CD14-positive monocyte (primary cell): ENCODE data around the gene TANC1. TPM values are rescaled to one million over a fixed set of nuclear protein-coding genes. Genes with fewer than 3 reads are reported as not detected.

Experiments
- DNase-seq, 3 donors: peaks; one replicate each; pipeline ENCODE4 v3.0.0-alpha.2; 2011 to 2022
- H2AFZ ChIP-seq: 2 replicates; pipeline ENCODE4 v1.6.0; 2012; ENCODE audit warnings: mild to moderate bottlenecking, low read depth, low read length, inconsistent platforms; ENCODE audit not compliant: insufficient read depth, poor library complexity, severe bottlenecking
- H3K27ac ChIP-seq, 2 donors: 1 replicate in 1 of 2; 2 replicates in 1 of 2; pipeline ENCODE4 v1.5.1; 2012 to 2013; ENCODE audit warnings: low read length in 2 of 2, control low read depth in 1 of 2, inconsistent platforms in 1 of 2, low read depth in 1 of 2, mild to moderate bottlenecking in 1 of 2
- H3K27me3 ChIP-seq, 2 donors: one replicate each; pipeline versions ENCODE4 v1.6.0 to v1.6.1; 2011 to 2013; ENCODE audit warnings: low read length in 2 of 2; ENCODE audit not compliant: control insufficient read depth in 2 of 2, insufficient read depth in 2 of 2
- H3K36me3 ChIP-seq, 2 donors: replicated peaks in 1 of 2; 1 replicate in 1 of 2; 2 replicates in 1 of 2; pipeline versions ENCODE4 v1.5.1 to v1.6.1; 2012 to 2013; ENCODE audit warnings: low read length in 2 of 2, control low read depth in 1 of 2, inconsistent platforms in 1 of 2, mild to moderate bottlenecking in 1 of 2; ENCODE audit not compliant: insufficient read depth in 2 of 2, control insufficient read depth in 1 of 2
- H3K4me1 ChIP-seq, 2 donors: 1 replicate in 1 of 2; 2 replicates in 1 of 2; pipeline versions ENCODE4 v1.5.1 to v1.6.1; 2012 to 2013; ENCODE audit warnings: low read length in 2 of 2, control low read depth in 1 of 2, inconsistent platforms in 1 of 2, mild to moderate bottlenecking in 1 of 2, moderate library complexity in 1 of 2; ENCODE audit not compliant: insufficient read depth in 2 of 2, control insufficient read depth in 1 of 2
- H3K4me2 ChIP-seq: replicated peaks from 2 replicates; pipeline ENCODE3; 2012; ENCODE audit warnings: low read length, moderate library complexity, mild to moderate bottlenecking; ENCODE audit not compliant: poor library complexity, severe bottlenecking; ENCODE audit errors: extremely low read depth
- H3K4me3 ChIP-seq, 3 experiments: fragments of 200-600 bp in 1 of 3; sonication (generic) in 1 of 3; replicated peaks in 1 of 3; 1 replicate in 2 of 3; 2 replicates in 1 of 3; pipeline ENCODE4 v1.5.1; 2011 to 2013; ENCODE audit warnings: low read length in 3 of 3, mild to moderate bottlenecking in 3 of 3, control low read depth in 2 of 3, low read depth in 2 of 3, inconsistent platforms in 1 of 3, moderate library complexity in 1 of 3
- H3K79me2 ChIP-seq: 2 replicates; pipeline ENCODE4 v1.6.0; 2012; ENCODE audit warnings: mild to moderate bottlenecking, control low read depth, inconsistent platforms, low read length, moderate library complexity; ENCODE audit not compliant: insufficient read depth
- H3K9ac ChIP-seq: 2 replicates; pipeline ENCODE4 v1.6.0; 2017; ENCODE audit warnings: low read length, mild to moderate bottlenecking; ENCODE audit not compliant: insufficient read depth, poor library complexity, severe bottlenecking
- H3K9me3 ChIP-seq, 2 donors: replicated peaks in 1 of 2; 1 replicate in 1 of 2; 2 replicates in 1 of 2; pipeline versions ENCODE4 v1.5.1 to v1.6.1; 2012 to 2013; ENCODE audit warnings: low read length in 2 of 2, control low read depth in 1 of 2; ENCODE audit not compliant: control insufficient read depth in 1 of 2, insufficient read depth in 1 of 2
- H4K20me1 ChIP-seq: 2 replicates; pipeline ENCODE4 v1.6.0; 2012; ENCODE audit warnings: mild to moderate bottlenecking, low read length, control low read depth, moderate library complexity; ENCODE audit not compliant: insufficient read depth
- H3K27ac Mint-ChIP-seq, 7 donors: one replicate each; pipeline ENCODE4 v1.8.0; 2020; ENCODE audit warnings: mild to moderate bottlenecking in 7 of 7, mixed read lengths in 7 of 7, moderate library complexity in 6 of 7, inconsistent platforms in 2 of 7
- H3K27me3 Mint-ChIP-seq, 3 donors: one replicate each; pipeline ENCODE4 v1.8.0; 2021 to 2022; ENCODE audit warnings: low read depth in 3 of 3, mild to moderate bottlenecking in 3 of 3, mixed read lengths in 3 of 3, moderate library complexity in 3 of 3, inconsistent platforms in 1 of 3
- H3K36me3 Mint-ChIP-seq, 2 donors: one replicate each; pipeline ENCODE4 v1.8.0; 2020; ENCODE audit warnings: mixed read lengths in 2 of 2, inconsistent platforms in 1 of 2, mild to moderate bottlenecking in 1 of 2
- H3K4me1 Mint-ChIP-seq: one replicate; pipeline ENCODE4 v1.8.0; 2020; ENCODE audit warnings: mild to moderate bottlenecking, mixed read lengths
- H3K4me3 Mint-ChIP-seq, 2 donors: one replicate each; pipeline ENCODE4 v1.8.0; 2020; ENCODE audit warnings: mild to moderate bottlenecking in 2 of 2, mixed read lengths in 2 of 2, moderate library complexity in 1 of 2
- H3K9me3 Mint-ChIP-seq, 7 donors: one replicate each; pipeline ENCODE4 v1.8.0; 2020 to 2022; ENCODE audit warnings: mixed read lengths in 7 of 7, mild to moderate bottlenecking in 6 of 7, moderate library complexity in 6 of 7, inconsistent platforms in 2 of 7
- CTCF ChIP-seq: fragments of 200-600 bp; IDR thresholded peaks from one replicate; pipeline ENCODE4 v1.8.0; 2022; ENCODE audit warnings: antibody characterized with exemption, mild to moderate bottlenecking
- WGBS: methylation state at CpG from one replicate; pipeline ENCODE4 v1.1.5; 2013; ENCODE audit warnings: missing lambda C conversion rate; ENCODE audit not compliant: insufficient coverage; 5-methylcytosine and 5-hydroxymethylcytosine counted together
- intact Hi-C, 2 donors: fragments of 100-400 bp; cut with micrococcal nuclease; formaldehyde crosslinking; loops; one replicate each; pipeline versions ENCODE4 v1.15.0 to v1.15.1; 2023
- polyA plus RNA-seq, 3 donors: library from polyadenylated mRNA; depleted of rRNA in 1 of 3; unstranded in 2 of 3; stranded (reverse) in 1 of 3; fragments of 300-500 nt in 2 of 3; fragments of >200 nt in 1 of 3; fragmentation: Illumina TruSeq in 2 of 3; gene quantifications; 1 replicate in 2 of 3; 2 replicates in 1 of 3; pipeline ENCODE4 v1.2.3, GENCODE V29; 2012 to 2021

The TANC1 gene
- polyA plus RNA-seq, 3 donors: 0.04 TPM; not detected in 2

GRCh38 chr2:158975271-158975921 is 7.0 kb downstream of the TANC1 start:
- Histone ChIP-seq H2AFZ (no peak overlapping the region), H3K27me3 (peaks cover 6 to 16% of the 10 kb centered on the region in 2 donors), H3K4me1 (peaks cover under 1 to 2% of the 10 kb centered on the region in 2 donors), H3K27ac (no peak overlapping the region), H3K4me2 (no peak overlapping the region), H4K20me1 (no peaks in the 10 kb centered on the region), H3K9me3 (no peaks in the 10 kb centered on the region), H3K9ac (no peak overlapping the region), H3K79me2 (no peaks in the 10 kb centered on the region), H3K4me3 (no peak overlapping the region), H3K36me3 (no peaks in the 10 kb centered on the region)
- peaks cover 0 to under 1% (median 0%) of the 10 kb centered on the region in 7 donors for H3K9me3 Mint-ChIP-seq
- H3K27me3 Mint-ChIP-seq: peaks cover 2 to 19% (median 12%) of the 10 kb centered on the region in 3 donors
- no peak overlapping the region for H3K4me3 Mint-ChIP-seq
- no peak overlapping the region for H3K27ac Mint-ChIP-seq
- peaks cover 2% of the 10 kb centered on the region for H3K4me1 Mint-ChIP-seq
- WGBS: 96% methylated on average over 4 of the region's 9 CpGs
- no peak for TF ChIP-seq CTCF
- intact Hi-C loops: no loop called here
- no peaks in the 10 kb centered on the region for H3K36me3 Mint-ChIP-seq
- no peak for DNase-seq

GRCh38 chr2:158979772-158980171 is 11.3 kb downstream of the TANC1 start:
- DNase-seq: no peak
- no peaks in the 10 kb centered on the region for H3K36me3 ChIP-seq
- H3K27ac ChIP-seq: no peak overlapping the region
- no peak for TF ChIP-seq CTCF
- H4K20me1 ChIP-seq: no peaks in the 10 kb centered on the region
- no peaks in the 10 kb centered on the region for H3K27me3 ChIP-seq
- H3K79me2 ChIP-seq: no peaks in the 10 kb centered on the region
- H3K4me3 Mint-ChIP-seq: no peak overlapping the region
- H3K27me3 Mint-ChIP-seq: no peaks in the 10 kb centered on the region
- no peaks in the 10 kb centered on the region for H3K9me3 ChIP-seq
- H3K9ac ChIP-seq: no peak overlapping the region
- H3K4me1 Mint-ChIP-seq: no peaks in the 10 kb centered on the region
- intact Hi-C loops: no loop called here
- H3K36me3 Mint-ChIP-seq: no peaks in the 10 kb centered on the region
- H3K9me3 Mint-ChIP-seq: no peaks in the 10 kb centered on the region
- H3K27ac Mint-ChIP-seq: no peak overlapping the region
- no peak overlapping the region for H2AFZ ChIP-seq
- no peaks in the 10 kb centered on the region for H3K4me1 ChIP-seq
- H3K4me3 ChIP-seq: no peak overlapping the region
- 100% methylated on average over 1 of the region's 1 CpG for WGBS
- no peak overlapping the region for H3K4me2 ChIP-seq
